ENCODE data around the gene PFDN4. TPM values are rescaled to one million over a fixed set of nuclear protein-coding genes. Genes with fewer than 3 reads are reported as not detected.

The PFDN4 gene
- polyA plus RNA-seq, 10 donors = 53.0 to 70.8 (median 63.9) TPM

DNA sequence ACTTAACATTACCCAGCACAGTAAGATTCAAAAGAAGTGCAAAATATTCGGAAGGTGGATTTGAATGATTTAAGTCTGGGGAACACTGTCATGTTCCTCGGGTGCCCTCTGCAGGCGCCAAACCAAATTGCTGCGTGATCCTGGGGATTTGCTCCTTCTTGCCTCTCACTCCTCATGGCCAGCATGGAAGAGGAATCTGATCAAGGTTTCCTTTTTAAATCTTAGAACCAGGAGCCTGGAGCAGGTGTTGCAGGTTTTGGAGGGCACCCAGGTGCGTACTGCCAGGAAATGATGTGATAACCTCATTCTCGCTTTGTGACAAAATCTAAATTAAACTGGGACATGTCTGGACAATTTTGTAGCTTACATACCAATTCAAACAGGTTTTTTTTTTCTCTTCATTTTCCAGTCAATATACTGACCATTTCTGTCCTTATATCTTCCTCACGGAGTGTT is 8.1 kb upstream of the PFDN4 start:
- DNase-seq = peak; percentile 59 to 84 (median 79)

DNA sequence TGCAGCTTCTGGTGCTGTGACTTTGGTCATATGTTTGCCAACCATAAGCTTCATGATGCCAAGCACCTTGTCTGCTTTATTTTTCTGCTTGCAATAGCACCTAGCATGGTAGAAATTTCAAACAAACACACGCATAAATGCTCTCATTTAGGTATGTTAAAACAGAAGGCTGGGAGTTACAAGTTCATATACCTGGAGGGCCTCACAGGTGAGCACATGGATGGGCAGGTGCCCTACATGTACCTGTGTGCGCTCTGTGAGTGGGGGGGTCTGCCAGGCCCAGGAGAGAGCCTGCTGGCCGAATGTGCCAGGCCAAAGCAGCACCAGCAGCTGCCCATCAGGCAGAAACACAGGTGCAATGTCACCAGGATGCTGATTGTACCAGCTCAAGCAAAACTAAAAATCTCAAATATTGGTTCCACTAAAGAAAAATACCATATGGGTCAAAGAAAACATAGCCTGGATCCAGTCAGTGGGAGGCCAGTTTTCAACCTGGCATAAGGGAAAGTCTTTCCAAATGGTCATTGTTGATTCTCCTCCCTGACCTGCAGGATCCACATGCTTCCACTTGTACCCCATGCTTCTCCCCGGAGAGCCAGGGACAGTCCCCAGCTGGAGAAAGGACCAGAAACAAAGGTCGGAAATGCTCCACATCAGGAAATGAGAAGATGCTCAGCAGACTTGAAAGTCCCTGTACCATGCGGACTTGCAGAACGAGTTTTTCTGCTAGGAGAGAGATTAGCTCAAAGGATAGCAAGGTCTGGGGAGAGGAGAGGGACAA is 7.2 kb upstream of the PFDN4 start:
- no peak for DNase-seq

DNA sequence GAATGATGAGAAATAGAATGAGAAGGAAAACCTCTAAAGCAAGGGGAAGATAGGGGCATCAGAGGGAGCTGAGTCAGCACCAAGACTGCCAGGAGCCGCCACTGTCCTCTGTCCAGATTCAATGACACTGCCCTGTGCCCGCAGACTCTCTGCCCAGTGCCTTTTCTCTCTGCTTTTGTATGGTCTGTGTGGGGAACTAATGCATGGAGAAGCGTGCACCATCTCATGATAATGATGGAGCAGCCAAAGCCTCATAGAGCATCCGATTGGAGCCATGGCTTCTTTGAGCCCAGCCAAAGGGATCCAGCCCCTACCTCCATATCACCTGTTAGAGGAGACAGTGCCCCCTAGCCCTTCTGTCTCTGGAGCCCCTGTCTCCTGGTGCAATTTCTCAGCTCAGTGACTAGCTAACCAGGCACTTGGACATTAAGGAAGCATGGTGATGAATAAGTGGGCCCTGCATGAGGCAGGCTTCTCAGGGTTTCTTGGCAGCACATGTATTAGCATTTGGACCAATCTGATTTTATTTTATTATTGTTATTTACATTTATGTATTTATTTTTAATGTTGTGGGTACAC is 6.5 kb upstream of the PFDN4 start:
- no peak for DNase-seq

DNA sequence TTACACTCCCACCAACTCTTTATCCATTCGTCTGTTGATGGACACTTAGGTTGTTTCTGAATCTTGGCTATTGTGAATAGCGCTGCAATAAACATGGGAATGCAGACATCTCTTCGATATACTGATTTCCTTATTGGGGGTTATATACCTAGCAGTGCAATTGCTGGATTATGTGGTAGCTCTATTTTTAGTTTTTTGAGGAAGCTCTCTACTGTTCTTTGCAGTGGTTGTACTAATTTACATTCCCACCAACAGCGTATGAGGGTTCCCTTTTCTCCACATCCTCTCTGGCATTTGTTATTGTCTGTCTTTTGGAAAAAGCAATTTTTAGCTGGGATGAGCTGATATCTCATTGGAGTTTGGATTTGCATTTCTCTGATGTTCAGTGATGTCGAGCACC is 4.6 kb upstream of the PFDN4 start:
- no peak for DNase-seq

DNA sequence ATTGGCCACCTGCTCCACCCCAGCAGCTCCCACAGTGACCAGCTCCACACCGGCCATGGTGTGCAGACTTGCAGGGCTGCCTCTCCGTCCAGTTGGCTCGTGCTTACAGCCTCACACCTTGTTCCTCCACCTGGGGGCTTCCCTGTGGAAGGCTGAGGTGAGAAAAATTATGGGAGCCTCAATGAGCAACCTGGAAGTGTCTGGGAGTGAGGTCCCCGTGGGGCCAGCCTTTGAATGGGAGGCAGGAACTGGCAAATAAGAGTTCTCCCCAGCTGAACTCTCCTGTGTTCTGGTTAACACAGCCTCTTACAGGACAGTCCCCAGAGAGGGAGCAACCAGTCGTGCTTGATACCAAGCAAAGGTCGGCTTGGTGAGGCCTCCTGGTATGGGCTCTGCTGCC is 3.8 kb upstream of the PFDN4 start:
- no peak for DNase-seq

DNA sequence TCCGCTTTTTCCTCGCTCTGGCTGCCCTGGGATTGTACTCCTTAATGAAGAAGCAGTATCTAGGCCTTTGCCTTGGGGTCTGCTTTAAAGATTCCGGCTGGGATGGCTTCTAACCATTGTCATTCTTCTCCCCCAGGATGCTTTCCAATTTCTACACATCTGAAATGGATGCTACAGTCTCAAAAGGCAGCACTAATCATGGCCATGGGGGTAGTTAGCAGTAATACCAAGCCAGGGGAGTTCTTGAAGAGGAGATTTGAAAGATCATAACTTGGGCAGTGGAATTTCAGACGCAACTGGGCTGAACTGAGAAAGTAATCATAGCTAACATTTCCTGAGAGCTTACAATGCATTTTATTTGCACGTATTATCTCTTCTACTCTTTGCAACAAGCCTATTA is 3.4 kb upstream of the PFDN4 start:
- no peak for DNase-seq

DNA sequence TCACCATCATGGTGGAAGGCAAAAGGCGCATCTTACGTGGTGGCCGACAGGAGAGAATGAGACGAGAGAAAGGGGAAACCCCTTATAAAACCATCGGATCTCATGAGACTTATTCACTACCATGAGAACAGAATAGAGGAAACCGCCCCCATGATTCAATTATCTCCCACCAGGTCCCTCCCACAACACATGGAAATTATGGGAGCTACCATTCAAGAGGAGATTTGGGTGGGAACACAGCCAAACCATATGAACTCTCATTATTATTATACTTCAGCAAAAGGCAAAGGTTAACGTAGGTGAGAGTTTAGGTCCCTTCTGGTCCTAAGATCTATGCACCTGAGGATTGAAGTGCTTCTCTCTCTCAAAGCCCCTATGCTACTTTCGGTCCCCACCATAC is 2.4 kb upstream of the PFDN4 start:
- DNase-seq = no peak

DNA sequence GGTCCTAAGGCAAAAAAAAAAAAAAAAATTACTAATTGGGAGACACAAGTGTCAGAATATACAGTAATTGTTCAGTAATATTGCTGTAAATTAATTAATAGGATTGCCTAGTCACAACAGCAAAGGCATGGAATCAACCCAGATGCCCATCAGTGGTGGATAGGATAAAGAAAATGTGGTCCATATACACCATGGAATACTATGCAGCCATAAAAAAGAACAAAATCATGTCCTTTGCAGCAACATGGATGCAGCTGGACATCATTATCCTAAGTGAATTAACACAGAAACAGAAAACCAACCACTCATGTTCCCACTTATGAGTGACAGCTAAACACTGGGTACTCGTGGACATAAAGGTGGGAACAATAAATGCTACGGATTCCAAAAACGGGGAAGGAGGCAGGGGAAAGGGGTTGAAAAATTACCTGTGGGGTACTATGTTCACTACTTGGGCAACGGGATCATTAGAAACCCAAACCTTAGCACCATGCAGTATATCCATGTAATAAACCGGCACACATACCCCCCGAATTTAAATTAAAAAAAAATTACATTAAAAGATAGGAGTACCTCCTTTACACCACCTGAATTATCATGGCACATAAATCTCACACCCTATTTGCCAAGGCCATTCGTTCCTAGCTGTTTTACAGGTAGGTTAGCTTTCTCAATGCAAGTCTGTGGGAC is 689 bp upstream of the PFDN4 start:
- no peak for DNase-seq

DNA sequence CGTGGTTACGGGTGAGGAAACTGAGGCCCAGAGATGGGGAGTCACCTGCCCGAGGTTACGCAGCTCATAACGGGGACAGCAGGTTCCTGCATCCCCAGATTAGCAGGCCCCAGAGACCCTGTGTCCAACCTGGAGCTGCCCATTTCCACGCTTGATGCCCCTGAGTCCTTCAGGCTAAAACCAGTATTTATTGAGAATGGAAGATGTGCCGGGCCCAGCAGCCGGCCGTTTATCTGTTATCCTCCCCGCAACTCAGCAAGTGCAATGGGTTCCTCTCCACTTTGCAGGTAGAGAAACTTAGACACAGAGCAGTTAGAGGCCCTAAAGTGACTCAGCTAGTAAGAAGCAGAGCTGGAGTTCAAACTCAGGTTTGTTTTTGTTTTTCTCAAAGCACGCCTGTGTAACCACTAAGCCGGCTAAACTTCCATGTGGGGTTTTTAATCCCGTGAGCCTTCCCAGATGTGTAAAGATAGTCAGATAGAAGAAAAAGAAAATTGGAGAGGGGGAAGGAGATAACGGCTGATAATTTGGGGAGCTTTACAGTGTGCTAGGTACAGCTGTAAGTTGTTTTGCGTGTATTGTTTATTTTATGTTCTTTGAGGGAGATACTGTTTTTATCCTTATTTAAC is 775 bp downstream of the PFDN4 start:
- no peak for DNase-seq

DNA sequence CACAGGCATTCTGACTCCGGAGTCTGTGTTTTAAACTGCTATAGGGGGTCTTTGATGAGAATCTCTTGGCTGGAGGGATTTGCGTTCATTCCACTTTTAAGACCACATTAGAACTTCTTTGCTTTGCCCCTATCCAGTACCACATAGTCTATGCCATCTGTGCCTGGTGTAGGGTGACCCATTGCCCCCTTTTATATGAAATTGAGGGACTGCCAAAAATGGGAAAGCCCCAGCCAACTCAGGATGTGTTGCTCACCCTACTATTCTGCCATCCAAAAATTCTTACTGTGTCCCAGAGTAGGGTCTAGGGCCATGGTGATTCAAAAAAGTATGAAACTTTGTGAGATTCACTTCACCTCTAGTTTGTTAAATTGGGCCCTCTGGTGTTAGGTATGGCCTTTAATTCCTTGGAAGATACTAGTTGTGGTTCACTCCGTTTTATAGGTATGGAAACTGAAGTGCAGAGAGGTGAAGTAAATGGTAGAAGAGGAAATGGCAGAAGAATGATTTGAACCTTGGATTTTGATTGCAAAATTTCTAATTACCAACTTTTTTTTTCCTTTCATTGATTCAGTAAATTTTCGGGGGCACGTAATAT is 1.4 kb downstream of the PFDN4 start:
- DNase-seq = no peak

DNA sequence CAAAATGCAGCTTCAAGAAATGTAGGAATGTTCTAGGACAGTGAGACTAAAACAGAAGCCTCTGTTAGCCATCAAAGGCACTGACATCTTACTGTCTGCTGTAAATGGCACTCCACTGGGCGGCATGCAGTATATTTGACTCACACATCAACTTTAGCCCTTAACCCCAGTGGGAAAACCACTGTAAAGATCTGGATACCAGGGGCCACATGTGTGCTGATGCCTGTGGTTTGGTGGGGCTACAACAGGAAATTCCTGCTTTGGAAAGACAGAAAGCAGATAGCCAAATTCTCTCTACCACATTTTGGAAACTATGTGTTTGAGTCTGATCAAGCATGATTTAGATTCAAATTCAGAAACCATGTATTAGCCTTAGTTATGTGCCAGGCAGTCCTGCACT is 4.3 kb downstream of the PFDN4 start:
- peak in 1 of 3 donors; percentile 56 for DNase-seq

DNA sequence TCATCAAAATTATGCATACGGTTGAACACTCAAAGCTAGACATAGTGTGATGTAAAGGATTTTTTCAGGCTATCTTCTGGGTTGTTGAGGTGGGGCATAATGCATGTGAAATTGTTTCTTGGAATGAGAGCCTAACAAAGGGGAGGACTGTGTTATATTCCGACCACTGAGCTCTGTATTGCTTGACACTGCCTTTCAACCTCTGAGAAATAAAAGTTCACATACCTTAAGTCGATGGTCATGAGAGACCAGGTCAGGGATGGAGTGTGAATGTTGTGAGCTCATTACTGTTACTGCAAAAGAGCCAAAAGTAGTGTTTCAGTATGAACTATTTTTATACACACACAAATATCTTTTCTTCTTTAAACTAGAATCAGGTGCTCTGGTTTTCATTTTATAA is 5.0 kb downstream of the PFDN4 start:
- DNase-seq = no peak

DNA sequence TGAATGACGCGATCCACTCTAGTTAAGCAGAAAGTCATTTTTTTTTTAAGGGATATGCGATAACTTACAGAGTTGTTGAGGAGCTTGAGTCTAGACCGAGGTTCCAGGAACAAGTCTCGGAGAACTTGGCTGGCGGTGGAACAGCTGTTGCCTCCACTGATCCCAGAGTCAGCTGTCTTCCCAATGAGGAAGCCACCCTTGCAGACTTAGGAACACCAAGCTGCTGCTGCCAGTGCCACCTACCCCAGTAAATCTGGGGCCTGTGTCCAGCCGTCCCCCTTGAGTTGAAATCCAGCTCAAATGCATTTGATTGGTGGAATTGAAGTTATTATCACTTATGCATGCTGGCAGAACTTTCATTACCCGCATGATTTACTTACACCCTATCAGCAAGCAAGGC is 6.7 kb downstream of the PFDN4 start:
- DNase-seq = peak; percentile 46 to 64 (median 52)

DNA sequence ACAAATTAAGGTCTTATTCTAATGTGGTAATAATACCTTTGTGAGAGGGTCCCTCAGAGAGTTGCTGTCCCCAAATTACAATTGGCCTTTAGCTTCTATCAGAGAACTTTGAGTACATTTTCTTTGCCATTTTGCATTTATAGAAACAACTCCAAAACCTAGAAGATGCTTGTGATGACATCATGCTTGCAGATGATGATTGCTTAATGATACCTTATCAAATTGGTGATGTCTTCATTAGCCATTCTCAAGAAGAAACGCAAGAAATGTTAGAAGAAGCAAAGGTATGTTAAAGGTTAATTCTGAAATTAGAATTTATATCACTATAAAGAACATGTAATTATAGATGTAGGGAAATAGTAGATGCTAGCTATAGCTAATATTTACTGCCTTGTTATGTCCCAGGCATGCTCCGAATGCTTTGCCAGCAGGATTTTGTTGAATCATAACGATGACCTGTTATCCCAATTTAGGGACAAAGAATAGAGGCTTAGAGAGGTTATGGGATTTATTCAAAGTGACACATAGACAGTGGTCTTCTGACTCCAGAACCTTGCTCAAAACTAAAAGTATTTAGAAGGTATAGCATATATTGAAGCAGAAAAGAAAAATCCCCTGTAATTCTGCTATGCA is 7.4 kb downstream of the PFDN4 start:
- no peak for DNase-seq

DNA sequence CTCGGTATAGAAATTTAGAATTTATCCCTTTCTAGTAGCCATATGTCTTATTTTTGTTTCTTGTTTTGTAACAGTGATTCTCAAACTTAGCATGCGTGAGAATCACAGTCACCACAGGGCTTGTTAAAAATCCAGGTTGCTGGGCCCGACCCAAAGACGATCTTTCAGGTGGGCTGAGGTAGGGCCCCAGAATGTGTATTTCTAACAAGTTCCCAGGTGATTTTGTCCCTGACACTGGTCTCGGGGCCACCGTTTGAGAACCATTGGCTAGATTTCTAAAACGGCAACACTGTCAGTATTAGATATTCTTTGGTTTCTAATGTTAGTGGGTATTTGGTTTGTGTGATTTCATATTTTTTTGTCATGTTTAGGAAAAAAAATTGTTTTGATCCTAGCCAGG is 9.9 kb downstream of the PFDN4 start:
- no peak for DNase-seq

DNA sequence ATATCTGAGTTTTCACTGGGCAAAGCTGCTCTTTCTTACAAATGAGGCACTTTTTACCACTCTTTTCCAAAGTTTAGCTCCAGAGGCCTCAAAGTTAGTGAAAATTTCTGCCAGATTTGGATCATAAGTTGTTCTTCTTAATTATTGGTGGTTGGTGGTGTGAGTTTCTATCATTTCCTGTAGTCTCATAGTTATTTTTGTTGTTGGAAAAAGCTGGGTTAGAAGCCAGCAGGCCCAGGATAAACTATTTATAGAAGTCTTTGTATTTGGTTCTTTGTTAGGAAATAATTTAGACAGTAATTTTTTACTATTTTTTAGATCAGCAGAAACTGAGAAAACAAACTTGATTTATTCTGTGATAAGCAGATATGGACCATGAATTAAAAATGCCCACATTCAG is 10.6 kb downstream of the PFDN4 start:
- no peak for DNase-seq

DNA sequence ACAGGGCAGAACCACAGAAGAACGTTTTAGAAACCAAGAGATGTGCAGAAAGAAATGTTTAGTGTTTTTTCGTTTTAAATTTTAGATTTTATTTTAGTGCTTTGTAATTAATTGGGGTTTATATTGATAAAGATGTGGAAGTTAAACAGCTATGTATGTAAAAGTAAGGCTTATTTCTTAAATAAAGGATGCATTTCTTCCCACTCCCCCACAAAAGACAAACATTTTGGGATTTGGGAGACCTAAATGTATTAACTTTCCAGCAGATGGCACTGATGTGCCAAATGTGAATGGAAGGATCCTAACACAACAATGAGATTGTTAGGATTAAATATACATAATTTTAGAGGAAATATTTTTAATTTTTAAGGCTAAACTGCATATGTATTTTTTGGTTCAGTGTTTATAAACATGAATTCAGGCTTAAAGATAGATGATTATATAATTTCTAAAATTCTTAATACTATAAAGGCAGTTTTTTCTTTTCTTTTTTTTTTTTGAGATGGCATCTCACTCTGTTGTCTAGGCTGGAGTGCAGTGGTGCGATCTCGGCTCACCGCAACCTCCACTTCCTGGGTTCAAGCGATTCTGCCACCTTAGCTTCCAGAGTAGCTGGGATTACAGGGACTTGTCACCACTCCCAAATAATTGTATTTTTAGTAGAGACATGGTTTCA is 12.0 kb downstream of the PFDN4 start:
- peak in 2 of 3 donors; percentile 44 to 54 for DNase-seq

DNA sequence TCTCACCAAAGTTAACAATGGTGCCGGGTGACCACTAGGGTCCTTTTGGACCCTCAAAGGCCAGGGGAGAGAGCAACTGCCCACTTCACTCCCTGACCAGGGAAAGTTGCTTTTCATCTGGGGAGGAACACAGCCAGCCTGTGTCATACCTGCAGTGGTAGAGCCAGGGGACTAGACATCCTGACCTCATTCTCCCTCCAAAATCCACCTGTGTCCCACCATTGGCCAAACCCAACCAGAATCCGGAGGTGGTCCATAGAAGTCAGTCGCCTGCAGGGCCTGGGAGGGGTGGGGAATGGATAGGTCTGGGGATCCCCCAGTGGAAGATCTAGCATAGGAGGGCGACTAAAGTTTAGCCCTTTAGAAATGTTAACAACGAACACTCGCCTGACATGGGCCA is 12.8 kb downstream of the PFDN4 start:
- no peak for DNase-seq

DNA sequence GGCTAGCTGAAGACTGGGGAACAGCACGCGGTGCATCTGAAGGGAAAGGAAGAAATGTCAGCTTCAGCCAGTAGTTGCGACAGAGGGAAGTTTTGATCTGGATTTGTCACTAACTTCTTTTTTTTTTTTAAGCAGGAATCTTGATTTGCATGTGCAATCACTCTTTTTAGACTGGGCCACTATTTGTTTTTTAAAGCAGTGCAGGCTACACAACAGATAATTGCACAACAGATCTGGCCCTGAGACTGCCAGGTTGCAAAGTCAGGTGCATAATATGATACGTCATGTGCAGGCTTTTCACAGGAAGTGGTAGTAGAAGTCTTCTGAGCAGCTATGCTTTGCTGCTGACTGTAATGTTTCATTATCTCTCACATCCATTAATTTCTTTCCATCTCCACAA is 13.5 kb downstream of the PFDN4 start:
- DNase-seq = no peak

DNA sequence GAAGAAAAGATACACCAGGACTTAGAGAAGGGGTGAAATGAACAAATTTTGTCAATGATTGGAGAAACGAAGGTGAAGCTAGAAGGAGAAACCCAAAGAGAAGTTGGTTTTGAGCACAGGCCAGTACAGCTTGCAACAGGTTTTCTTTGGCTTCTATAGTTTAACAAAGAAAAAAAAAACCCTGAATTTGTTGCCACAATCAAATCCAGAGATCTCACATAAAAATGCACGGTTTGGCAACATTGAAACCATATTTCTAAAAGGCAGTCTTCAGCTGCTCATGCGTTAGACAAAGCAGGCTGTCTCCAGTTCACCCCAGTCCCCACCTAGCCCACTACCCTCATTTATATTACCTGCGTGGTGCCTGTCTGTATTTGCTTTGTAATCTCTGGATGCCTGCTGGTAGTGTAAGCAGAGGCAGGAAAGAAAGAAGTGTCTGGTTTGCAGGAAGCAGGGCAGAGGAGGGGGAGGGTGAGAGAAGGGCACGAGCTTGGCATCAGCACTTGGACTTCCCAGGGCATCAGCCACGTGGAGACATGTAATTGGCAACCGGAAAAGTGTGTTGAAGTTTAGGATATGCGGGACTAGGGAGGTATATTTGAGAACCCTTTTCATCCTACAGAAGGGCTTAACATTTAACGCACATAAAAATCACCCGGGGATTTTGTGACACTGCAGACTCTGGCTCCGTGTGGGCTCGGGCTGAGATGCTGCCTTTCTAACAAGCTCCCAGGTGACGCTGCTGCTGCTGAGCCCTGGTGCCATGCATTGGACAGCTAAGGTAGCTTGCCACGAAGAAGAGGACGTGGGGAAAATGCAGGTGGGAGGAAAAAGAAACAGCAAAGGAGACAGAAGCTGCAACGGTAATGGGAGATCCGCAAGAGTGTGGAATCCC is 14.4 kb downstream of the PFDN4 start:
- DNase-seq = no peak
